ENCODE data around the gene CCDC191.

The CCDC191 gene

GRCh38 chr3:113952921-113953320, 103.4 kb downstream of the CCDC191 start:
- DNase-seq = no peak

- peak; percentile 46 for DNase-seq
These were observed 108.1 kb downstream of the CCDC191 start for GRCh38 chr3:113948015-113948917.

GRCh38 chr3:113947372-113948014, 108.8 kb downstream of the CCDC191 start, which contains the start of gene ZDHHC23:
Gene ZDHHC23 (plus strand): TSS chr3:113948013. CDS start chr3:113948803, 790 bp downstream.
- peak; percentile 72 for DNase-seq

GRCh38 chr3:113946831-113947230, 109.5 kb downstream of the CCDC191 start:
- DNase-seq = no peak

GRCh38 chr3:113927556-113927955, 128.8 kb downstream of the CCDC191 start:
- no peak for DNase-seq

GRCh38 chr3:113914646-113915045, 141.7 kb downstream of the CCDC191 start:
- no peak for DNase-seq
